GM18526 (cell line): Measurements from ENCODE around the gene WNT3A.

ENCODE experiments used
- POLR2A ChIP-seq: IDR thresholded peaks from 3 replicates; pipeline ENCODE4 v1.6.1; 2011; ENCODE audit not compliant: insufficient read length; ENCODE audit errors: extremely low read depth

WNT3A gene

GRCh38 chr1:228072658-228073043 lies 65.9 kb downstream of the WNT3A start:
- TF ChIP-seq POLR2A, result no peak

- TF ChIP-seq POLR2A, result no peak
Measured at GRCh38 chr1:228073061-228073856, 66.5 kb downstream of the WNT3A start.

GRCh38 chr1:228073857-228074545 lies 67.2 kb downstream of the WNT3A start:
- TF ChIP-seq POLR2A, result no peak

GRCh38 chr1:228074954-228075730 lies 68.3 kb downstream of the WNT3A start:
- peak; percentile 9 for TF ChIP-seq POLR2A

GRCh38 chr1:228075801-228076271 lies 69.0 kb downstream of the WNT3A start:
- TF ChIP-seq POLR2A, result no peak

- no peak for TF ChIP-seq POLR2A
Measured at GRCh38 chr1:228076796-228077430, 70.1 kb downstream of the WNT3A start.

- TF ChIP-seq POLR2A, result no peak
Measured at GRCh38 chr1:228077565-228078330, 71.0 kb downstream of the WNT3A start.

- no peak for TF ChIP-seq POLR2A
Measured at GRCh38 chr1:228079013-228079412, 72.2 kb downstream of the WNT3A start.

GRCh38 chr1:228079601-228080263 lies 72.9 kb downstream of the WNT3A start:
- TF ChIP-seq POLR2A, result no peak

GRCh38 chr1:228081144-228081543 lies 74.3 kb downstream of the WNT3A start:
- no peak for TF ChIP-seq POLR2A

- TF ChIP-seq POLR2A, result no peak
Measured at GRCh38 chr1:228081578-228082213, 74.9 kb downstream of the WNT3A start.

- TF ChIP-seq POLR2A, result peak; percentile 93
Measured at GRCh38 chr1:228082214-228082917, 75.6 kb downstream of the WNT3A start, which contains the start of gene ARF1. Gene ARF1, plus strand, starts transcription at chr1:228082708. Its CDS starts 14,407 bp downstream, at chr1:228097115.
